GM23338 (cell line): ENCODE data around the gene MED14. TPM values are rescaled to one million over a fixed set of nuclear protein-coding genes. Genes with fewer than 3 reads are reported as not detected.

ENCODE experiments used
- ATAC-seq: fragments of 200-7000 bp; cut with Tn5 transposase; 3 replicates; pipeline ENCODE4 v1.9.1; 2020
- DNase-seq: peaks from one replicate; pipeline ENCODE4 v3.0.0-alpha.2; 2015; ENCODE audit warnings: low spot score
- H2AFZ ChIP-seq: fragments of 200-600 bp; sonication (generic); 2 replicates; pipeline ENCODE4 v1.8.0; 2016; ENCODE audit warnings: antibody characterized with exemption, mild to moderate bottlenecking, moderate library complexity
- H3F3A ChIP-seq: fragments of 200-600 bp; sonication (generic); replicated peaks from 2 replicates; pipeline ENCODE4 v1.8.0; 2017; ENCODE audit warnings: antibody characterized with exemption, mixed run types, low read depth
- H3K27ac ChIP-seq: fragments of 200-600 bp; sonication (generic); 2 replicates; pipeline ENCODE4 v1.6.1; 2016; ENCODE audit warnings: low read depth
- H3K27me3 ChIP-seq: fragments of 200-600 bp; sonication (generic); 2 replicates; pipeline ENCODE4 v1.8.0; 2016; ENCODE audit warnings: mild to moderate bottlenecking, mixed run types, moderate library complexity; ENCODE audit not compliant: insufficient read depth
- H3K36me3 ChIP-seq: fragments of 200-600 bp; sonication (generic); 2 replicates; pipeline ENCODE4 v1.8.0; 2016; ENCODE audit warnings: mild to moderate bottlenecking; ENCODE audit not compliant: insufficient read depth
- H3K4me1 ChIP-seq: fragments of 200-600 bp; sonication (generic); 2 replicates; pipeline ENCODE4 v1.8.0; 2016; ENCODE audit warnings: mild to moderate bottlenecking, moderate library complexity; ENCODE audit not compliant: insufficient read depth
- H3K4me2 ChIP-seq: fragments of 200-600 bp; sonication (generic); 2 replicates; pipeline ENCODE4 v1.7.1; 2017; ENCODE audit warnings: mixed run types
- H3K4me3 ChIP-seq: fragments of 200-600 bp; sonication (generic); 2 replicates; pipeline ENCODE4 v1.6.1; 2016; ENCODE audit warnings: mixed run types
- H3K79me2 ChIP-seq: fragments of 200-600 bp; sonication (generic); replicated peaks from 2 replicates; pipeline ENCODE4 v1.8.0; 2017; ENCODE audit warnings: mild to moderate bottlenecking; ENCODE audit not compliant: insufficient read depth
- H3K9me2 ChIP-seq: fragments of 200-600 bp; sonication (generic); 2 replicates; pipeline ENCODE4 v1.8.0; 2017; ENCODE audit not compliant: insufficient read depth
- H4K20me1 ChIP-seq: fragments of 200-600 bp; sonication (generic); replicated peaks from 2 replicates; pipeline ENCODE4 v1.8.0; 2017; ENCODE audit warnings: mild to moderate bottlenecking; ENCODE audit not compliant: insufficient read depth
- H3K27ac Mint-ChIP-seq: 2 replicates; pipeline ENCODE4 v1.8.0; 2020; ENCODE audit warnings: inconsistent platforms, mild to moderate bottlenecking, moderate library complexity, mixed read lengths
- H3K27me3 Mint-ChIP-seq: 3 replicates; pipeline ENCODE4 v1.8.0; 2022; ENCODE audit warnings: low read depth, mild to moderate bottlenecking, moderate library complexity, mixed read lengths, inconsistent platforms; ENCODE audit not compliant: insufficient read depth, poor library complexity
- H3K36me3 Mint-ChIP-seq: 3 replicates; pipeline ENCODE4 v1.8.0; 2021; ENCODE audit warnings: low read depth, mild to moderate bottlenecking, inconsistent platforms, moderate library complexity, mixed read lengths
- H3K4me1 Mint-ChIP-seq: 3 replicates; pipeline ENCODE4 v1.8.0; 2020; ENCODE audit warnings: mild to moderate bottlenecking, inconsistent platforms, mixed read lengths
- H3K4me3 Mint-ChIP-seq: 3 replicates; pipeline ENCODE4 v1.8.0; 2021; ENCODE audit warnings: moderate library complexity, mild to moderate bottlenecking, inconsistent platforms, mixed read lengths
- H3K9me3 Mint-ChIP-seq: 3 replicates; pipeline ENCODE4 v1.8.0; 2020; ENCODE audit warnings: moderate library complexity, mild to moderate bottlenecking, inconsistent platforms, mixed read lengths
- CTCF ChIP-seq, 2 experiments: fragments of 200-600 bp in 1 of 2; sonication (generic) in 1 of 2; conservative IDR thresholded peaks; 2 replicates each; pipeline versions ENCODE4 v1.5.1 to v1.6.1; 2016 to 2017; ENCODE audit warnings: antibody characterized with exemption in 2 of 2, low read depth in 2 of 2, mild to moderate bottlenecking in 2 of 2, moderate library complexity in 1 of 2
- EZH2 ChIP-seq: fragments of 200-600 bp; sonication (generic); IDR thresholded peaks from one replicate; pipeline ENCODE4 v1.8.0; 2017; ENCODE audit warnings: antibody characterized with exemption, mild to moderate bottlenecking, low read depth; ENCODE audit not compliant: unreplicated experiment
- ZNF114 ChIP-seq: fragments of 250-450 bp; sonication (Bioruptor Pico); IDR thresholded peaks from 2 replicates; pipeline ENCODE4 v1.5.0; 2020; ENCODE audit warnings: mild to moderate bottlenecking, moderate library complexity
- ZNF462 ChIP-seq: fragments of 250-450 bp; sonication (Bioruptor Pico); IDR thresholded peaks from 2 replicates; pipeline ENCODE4 v1.5.0; 2020; ENCODE audit warnings: mild to moderate bottlenecking, moderate library complexity
- polyA plus RNA-seq: library from polyadenylated mRNA; unstranded; fragments of >200 nt; fragmentation: Nextera tagmentation; extraction: Ambion mirVana; gene quantifications from 2 replicates; pipeline ENCODE4 v1.2.1, GENCODE V29; 2016
- total RNA-seq: library from RNA; depleted of rRNA; stranded (reverse); fragments of >200 nt; shearing (Covaris generic); gene quantifications from 2 replicates; pipeline ENCODE4 v1.2.3, GENCODE V29; 2014

Gene MED14
- total and polyA plus RNA-seq, 2 experiments from 2014 or later: 29.8 to 99.3 TPM

- H3K79me2 ChIP-seq: peaks cover 100% of the 10 kb centered on the region
- peaks cover 10% of the 10 kb centered on the region for H3K36me3 ChIP-seq
- H3K9me2 ChIP-seq: no peaks in the 10 kb centered on the region
- no peaks in the 10 kb centered on the region for H3K27me3 ChIP-seq
- no peak overlapping the region for H3K27ac Mint-ChIP-seq
- no peak for DNase-seq
- H3K4me1 ChIP-seq: peaks cover 11% of the 10 kb centered on the region
- peaks cover 32% of the 10 kb centered on the region for H3K4me1 Mint-ChIP-seq
- ATAC-seq: no peak
- no peaks in the 10 kb centered on the region for H3K9me3 Mint-ChIP-seq
- H3F3A ChIP-seq: no peaks in the 10 kb centered on the region
- no peak for TF ChIP-seq CTCF (conservative IDR thresholded peaks at IDR 0.05; ENCODE audit: low read depth in 2 of 2)
- TF ChIP-seq ZNF462 (CRISPR knock-in tag): no peak
- no peak for TF ChIP-seq EZH2
- TF ChIP-seq ZNF114 (CRISPR knock-in tag): no peak
- H3K27me3 Mint-ChIP-seq: no peaks in the 10 kb centered on the region
- H3K36me3 Mint-ChIP-seq: peaks cover 50% of the 10 kb centered on the region
- no peak overlapping the region for H3K27ac ChIP-seq
- H3K4me3 Mint-ChIP-seq: no peak overlapping the region
- peaks cover 3% of the 10 kb centered on the region for H4K20me1 ChIP-seq
- no peak overlapping the region for H2AFZ ChIP-seq
- H3K4me2 ChIP-seq: no peak overlapping the region
- no peak overlapping the region for H3K4me3 ChIP-seq
Observed at GRCh38 chrX:40727093-40727492, 8.2 kb downstream of the MED14 start.
